Stimulated activated CD8-positive, alpha-beta memory T cell treated with anti-CD3 and anti-CD28 coated beads, Interleukin-15, amount 100 ng/mL, for 1 hour (primary cell): ENCODE measurements around the gene INSIG1.

ENCODE experiments used
- DNase-seq: peaks from one replicate; pipeline ENCODE4 v3.0.0-alpha.2; 2020; ENCODE audit warnings: low read depth

The INSIG1 gene

GRCh38 chr7:155349601-155350331 lies 52.1 kb downstream of the INSIG1 start:
- no peak for DNase-seq

DNA sequence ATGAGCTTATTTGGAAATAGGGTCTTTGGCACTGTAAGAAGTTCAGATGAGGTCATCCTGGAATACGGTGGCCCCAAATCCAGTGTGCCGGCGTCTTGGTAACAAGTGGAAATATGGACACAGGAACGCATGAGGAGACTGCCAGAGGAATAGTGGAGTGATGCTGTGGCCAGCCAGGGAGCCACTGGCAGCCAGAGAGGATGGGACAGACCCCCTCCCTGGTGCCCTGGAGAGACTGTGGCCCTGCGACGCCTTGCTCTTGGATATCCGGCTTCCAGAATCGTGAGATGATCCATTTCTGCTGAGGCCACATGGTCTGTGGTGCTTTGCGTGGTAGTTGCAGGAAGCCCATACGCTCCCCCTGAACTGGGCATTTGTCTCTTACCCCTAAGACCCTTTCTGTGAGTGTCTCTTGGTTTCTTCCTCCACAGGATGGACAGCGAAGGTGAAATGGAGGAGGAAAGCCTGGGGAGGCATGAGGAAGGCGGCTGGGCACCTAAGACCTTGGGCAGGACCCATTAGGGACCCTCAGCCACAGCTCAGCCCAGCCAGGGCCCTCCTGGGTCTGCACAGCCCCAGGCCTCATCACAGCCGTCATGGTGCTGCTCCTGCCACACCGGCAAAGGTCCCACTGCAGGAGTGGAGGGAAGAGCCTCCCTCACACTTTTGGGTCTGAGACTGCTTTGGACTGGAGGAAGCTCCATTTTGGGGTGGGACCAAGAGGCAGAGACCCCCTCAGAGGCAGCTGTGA lies 53.6 kb downstream of the INSIG1 start:
- no peak for DNase-seq

- no peak for DNase-seq
Measured at GRCh38 chr7:155352076-155352752, 54.5 kb downstream of the INSIG1 start.

DNA sequence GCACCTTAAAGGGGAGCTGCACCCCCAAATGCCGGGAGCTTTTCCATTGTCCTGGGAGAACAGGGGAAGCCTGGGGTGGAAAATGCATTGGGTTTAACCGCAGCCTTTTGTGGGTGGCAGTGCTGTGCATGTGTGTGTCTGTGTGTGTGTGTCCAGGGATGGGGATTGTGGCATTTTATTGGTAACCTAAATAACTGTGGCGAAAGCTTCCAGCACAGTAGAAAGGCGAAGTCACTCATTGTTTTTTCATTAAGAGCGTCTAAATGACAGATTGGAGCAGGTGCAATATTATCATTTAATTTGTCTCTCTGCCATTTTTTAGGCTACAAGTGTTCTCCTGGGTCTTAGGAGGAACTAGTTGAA lies 55.1 kb downstream of the INSIG1 start:
- DNase-seq = no peak

DNA sequence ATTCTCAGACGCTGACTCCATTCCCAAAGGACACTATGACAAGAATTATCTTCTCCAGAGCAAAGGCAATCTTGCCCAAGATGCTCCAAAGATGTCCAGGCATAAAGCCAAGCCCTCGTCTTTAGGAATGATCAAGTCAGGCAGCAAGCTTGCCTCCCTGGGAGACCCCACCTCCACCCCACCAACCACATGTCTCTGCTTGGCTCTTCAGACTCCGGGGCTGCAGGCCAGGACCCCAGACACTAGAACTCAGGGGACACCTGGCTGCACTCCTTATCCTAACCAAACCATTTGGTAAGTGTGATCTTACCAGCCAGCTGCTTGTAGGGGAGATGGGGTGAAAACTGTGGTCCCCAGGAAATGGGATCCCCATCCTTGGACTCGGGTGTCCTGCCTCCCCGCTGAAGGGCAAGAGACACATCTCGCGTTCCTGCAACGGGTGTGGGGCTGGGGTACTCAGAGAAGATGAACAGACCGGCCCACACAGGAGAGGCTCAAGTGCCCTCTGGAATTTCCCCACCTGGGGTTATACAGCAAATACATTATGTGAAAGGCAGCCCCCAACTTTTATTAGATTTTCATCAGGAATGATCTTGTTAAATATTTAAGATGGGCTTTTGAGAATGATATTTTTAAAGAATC lies 55.7 kb downstream of the INSIG1 start:
- no peak for DNase-seq

DNA sequence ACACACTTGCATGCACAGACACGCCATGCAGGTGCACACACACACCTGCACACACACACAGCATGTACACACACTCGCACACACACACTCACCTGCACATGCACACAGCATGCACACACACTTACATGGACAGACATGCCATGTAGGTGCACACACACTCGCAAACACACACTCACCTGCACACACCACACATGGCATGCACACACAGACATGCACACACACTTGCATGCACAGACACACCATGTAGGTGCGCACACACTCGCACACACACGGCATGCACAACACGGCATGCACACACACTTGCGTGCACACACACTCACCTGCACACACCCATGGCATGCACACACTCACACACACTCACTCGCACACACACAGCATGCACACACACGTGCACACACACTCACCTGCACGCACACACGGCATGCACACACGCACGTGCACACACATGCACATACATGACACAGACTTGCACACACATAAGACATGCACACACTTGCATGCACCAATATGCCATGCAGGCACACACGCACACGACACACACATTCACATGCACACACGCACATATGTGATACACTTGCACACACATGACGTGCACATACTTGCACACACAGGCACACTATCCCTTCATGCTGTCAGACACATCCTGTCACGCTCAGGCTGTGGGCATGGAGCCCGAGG lies 56.8 kb downstream of the INSIG1 start:
- DNase-seq = no peak

GRCh38 chr7:155355176-155355575 lies 57.5 kb downstream of the INSIG1 start:
- DNase-seq = no peak

DNA sequence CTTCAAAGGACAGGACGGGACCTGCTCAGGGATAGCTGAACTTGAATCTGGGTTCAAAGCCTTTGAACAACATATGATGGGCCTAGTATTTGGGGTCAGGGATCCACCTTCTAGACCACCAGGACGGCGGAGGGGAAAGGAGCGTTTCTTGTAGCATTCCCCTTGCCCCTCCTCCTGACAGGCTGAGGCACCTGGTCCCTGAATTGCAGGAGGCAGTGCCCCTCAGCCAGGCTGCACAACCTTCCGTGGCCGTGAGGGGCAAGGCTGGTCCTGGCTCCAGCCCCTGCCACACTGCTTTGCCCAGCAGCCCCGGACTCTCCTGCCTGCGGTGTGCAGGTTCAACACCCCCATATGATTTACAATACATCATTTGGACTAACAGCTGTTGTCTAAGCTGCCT lies 58.1 kb downstream of the INSIG1 start:
- DNase-seq = no peak

DNA sequence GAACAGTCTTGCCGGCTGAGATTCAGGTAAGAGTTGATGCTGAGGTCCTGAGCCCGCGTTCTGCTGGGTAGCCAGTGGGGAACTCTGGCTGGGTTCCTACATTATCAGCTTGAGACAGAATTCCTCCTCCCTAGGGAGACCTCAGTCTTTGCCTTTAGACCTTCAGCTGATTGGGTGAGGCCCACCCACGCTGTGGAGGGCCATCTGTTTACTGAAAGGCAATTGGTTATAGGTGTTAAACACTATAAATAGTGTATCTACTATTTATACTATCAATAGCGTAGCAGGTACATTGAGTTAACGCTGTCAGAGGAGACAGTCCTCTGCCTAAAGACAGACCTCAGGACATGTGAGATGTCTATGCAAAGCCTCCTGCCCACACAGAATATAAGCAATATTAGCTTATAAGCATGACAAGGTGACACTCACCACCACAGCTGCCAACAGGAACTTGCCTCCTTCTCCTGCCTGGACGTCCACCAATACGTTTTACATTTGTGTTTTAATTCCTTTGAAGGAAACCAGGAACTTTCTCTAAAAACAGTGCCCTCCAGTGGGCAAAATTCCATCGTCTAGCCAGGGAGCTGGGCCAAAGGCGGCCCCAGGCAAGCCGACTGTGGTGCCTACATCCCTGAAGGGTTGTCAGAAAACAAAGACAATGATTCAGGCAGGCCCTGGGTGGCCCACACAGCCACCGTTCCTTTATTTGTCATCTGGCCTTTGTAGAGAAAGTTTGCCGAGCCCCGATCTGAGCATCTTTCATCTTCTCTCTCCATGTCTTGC lies 58.8 kb downstream of the INSIG1 start:
- DNase-seq = no peak

DNA sequence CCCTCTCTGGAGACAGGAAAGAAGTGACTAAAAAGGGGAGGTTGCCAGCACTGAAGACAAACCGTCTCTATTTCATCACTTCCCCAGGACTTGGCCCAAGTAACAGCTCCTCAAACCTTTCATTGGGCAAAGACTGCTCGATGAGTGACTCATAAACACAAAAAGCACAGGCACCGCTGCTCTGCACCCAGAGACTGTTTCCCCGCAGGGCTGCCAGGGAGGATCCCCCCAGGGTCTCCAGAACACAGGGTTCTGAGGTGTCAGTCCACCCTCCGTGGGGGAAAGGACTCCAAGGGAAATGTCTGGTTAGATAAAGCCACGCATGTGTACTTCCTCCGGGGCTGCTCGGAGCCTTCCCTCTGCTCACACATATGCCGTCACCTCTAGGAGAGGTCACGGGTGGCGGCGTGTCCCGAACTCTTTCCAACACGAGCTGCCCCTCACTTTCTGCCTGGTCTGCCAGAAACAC lies 59.9 kb downstream of the INSIG1 start:
- no peak for DNase-seq

DNA sequence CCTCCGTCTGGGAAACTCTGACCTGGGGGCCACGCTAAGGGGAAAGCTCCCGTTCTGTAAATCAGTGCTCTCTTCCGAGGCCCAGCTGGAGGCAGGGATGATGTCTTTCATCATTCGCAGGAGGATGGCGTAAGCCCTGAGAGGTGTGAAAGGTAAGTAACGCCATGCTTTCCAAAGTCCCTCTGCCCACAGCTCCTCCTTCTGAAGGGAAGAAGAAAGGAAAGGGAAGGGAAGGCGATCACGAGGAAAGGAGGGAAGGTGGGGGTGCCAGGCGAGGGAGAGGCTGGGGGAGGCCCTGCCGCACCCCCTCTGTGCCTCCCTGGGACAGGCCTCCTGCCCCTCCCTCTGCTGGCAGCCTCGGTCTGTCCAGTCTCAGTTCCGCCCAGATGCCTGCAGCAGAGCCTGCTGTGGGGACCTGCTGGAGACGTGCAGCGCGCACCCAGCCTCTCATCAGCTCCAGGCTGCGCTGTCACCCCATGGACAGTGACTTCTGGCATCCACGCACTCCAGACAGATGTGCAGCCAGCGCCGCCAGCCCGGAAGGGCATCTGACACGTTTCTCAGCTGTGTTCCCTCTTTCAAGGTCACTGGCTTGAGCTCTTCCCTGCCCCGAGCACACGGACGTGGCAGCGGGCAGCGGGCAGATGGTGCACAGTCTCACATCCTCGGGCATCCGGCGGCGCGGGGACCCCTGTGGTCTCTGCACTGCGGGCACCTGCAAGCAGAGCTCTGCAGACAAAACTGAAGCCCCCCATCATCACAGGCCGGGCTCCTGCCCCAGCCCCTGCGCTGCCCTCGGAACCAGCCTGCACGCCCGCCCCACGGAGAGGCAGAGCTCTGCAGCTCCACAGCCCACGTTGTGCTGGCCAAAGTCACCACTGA lies 60.6 kb downstream of the INSIG1 start:
- no peak for DNase-seq

- no peak for DNase-seq
Measured at GRCh38 chr7:155358948-155359712, 61.5 kb downstream of the INSIG1 start.
